Parathyroid adenoma (tissue), 2 donors: ENCODE measurements around the gene PGS1.

ENCODE experiments used
- H2AFZ ChIP-seq: fragments of 300-600 bp; sonication (generic); one replicate; pipeline ENCODE4 v1.7.0; 2017; ENCODE audit warnings: antibody characterized with exemption, mild to moderate bottlenecking
- H3K27ac ChIP-seq: fragments of 300-600 bp; sonication (generic); one replicate; pipeline ENCODE4 v1.7.0; 2017
- H3K27me3 ChIP-seq: fragments of 300-600 bp; sonication (generic); one replicate; pipeline ENCODE4 v1.7.0; 2017; ENCODE audit warnings: low read length; ENCODE audit not compliant: control insufficient read depth, insufficient read depth
- H3K36me3 ChIP-seq: fragments of 300-600 bp; sonication (generic); one replicate; pipeline ENCODE4 v1.7.0; 2017; ENCODE audit warnings: low read length; ENCODE audit not compliant: control insufficient read depth, insufficient read depth
- H3K4me1 ChIP-seq: fragments of 300-600 bp; sonication (generic); one replicate; pipeline ENCODE4 v1.7.0; 2017; ENCODE audit warnings: control low read depth
- H3K4me2 ChIP-seq: fragments of 300-600 bp; sonication (generic); one replicate; pipeline ENCODE4 v1.7.0; 2017; ENCODE audit warnings: low read length
- H3K4me3 ChIP-seq: fragments of 300-600 bp; sonication (generic); one replicate; pipeline ENCODE4 v1.7.0; 2017; ENCODE audit warnings: low read depth, low read length
- H3K79me2 ChIP-seq: fragments of 300-600 bp; sonication (generic); one replicate; pipeline ENCODE4 v1.7.0; 2017; ENCODE audit warnings: control low read depth
- H3K9ac ChIP-seq: fragments of 300-600 bp; sonication (generic); one replicate; pipeline ENCODE4 v1.7.0; 2017; ENCODE audit warnings: mild to moderate bottlenecking
- H3K9me3 ChIP-seq: fragments of 300-600 bp; sonication (generic); one replicate; pipeline ENCODE4 v1.7.0; 2017; ENCODE audit warnings: low read length; ENCODE audit not compliant: control insufficient read depth
- TF ChIP-seq, protein P1 (sequence below): fragments of 300-600 bp; sonication (generic); IDR thresholded peaks from one replicate; pipeline ENCODE4 v1.7.0; 2017; ENCODE audit warnings: antibody characterized with exemption, mild to moderate bottlenecking
- donor health status: primary hyperparathyroidism.

PGS1 gene

DNA sequence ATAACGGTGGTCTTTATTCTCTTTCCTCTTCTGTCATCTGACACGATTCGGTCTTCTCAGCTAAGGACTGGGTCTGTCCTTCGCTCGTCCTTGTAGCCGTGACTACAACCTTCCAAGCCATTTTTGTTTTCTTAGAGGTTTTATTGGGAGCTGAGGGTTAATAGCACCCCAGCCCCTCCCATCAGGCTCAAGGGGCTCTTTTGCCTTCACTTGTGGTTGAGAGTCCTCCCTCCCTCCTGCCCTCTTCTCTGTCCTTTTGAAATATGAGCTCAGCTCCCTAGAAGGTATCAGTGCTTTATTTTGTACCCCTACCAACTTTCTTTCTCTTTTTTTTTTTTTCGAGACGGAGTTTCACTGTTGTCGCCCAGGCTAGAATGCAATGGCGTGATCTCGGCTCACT is 43.2 kb upstream of the PGS1 start:
- H3K4me3 ChIP-seq: no peak overlapping the region
- TF ChIP-seq, protein P1, sequence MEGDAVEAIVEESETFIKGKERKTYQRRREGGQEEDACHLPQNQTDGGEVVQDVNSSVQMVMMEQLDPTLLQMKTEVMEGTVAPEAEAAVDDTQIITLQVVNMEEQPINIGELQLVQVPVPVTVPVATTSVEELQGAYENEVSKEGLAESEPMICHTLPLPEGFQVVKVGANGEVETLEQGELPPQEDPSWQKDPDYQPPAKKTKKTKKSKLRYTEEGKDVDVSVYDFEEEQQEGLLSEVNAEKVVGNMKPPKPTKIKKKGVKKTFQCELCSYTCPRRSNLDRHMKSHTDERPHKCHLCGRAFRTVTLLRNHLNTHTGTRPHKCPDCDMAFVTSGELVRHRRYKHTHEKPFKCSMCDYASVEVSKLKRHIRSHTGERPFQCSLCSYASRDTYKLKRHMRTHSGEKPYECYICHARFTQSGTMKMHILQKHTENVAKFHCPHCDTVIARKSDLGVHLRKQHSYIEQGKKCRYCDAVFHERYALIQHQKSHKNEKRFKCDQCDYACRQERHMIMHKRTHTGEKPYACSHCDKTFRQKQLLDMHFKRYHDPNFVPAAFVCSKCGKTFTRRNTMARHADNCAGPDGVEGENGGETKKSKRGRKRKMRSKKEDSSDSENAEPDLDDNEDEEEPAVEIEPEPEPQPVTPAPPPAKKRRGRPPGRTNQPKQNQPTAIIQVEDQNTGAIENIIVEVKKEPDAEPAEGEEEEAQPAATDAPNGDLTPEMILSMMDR: no peak
- no peaks in the 10 kb centered on the region for H3K4me1 ChIP-seq
- H3K9me3 ChIP-seq: no peaks in the 10 kb centered on the region
- H3K79me2 ChIP-seq: no peaks in the 10 kb centered on the region
- H3K27ac ChIP-seq: no peak overlapping the region
- H3K36me3 ChIP-seq: no peaks in the 10 kb centered on the region
- no peak overlapping the region for H2AFZ ChIP-seq
- H3K4me2 ChIP-seq: no peak overlapping the region
- no peak overlapping the region for H3K9ac ChIP-seq
- no peaks in the 10 kb centered on the region for H3K27me3 ChIP-seq

DNA sequence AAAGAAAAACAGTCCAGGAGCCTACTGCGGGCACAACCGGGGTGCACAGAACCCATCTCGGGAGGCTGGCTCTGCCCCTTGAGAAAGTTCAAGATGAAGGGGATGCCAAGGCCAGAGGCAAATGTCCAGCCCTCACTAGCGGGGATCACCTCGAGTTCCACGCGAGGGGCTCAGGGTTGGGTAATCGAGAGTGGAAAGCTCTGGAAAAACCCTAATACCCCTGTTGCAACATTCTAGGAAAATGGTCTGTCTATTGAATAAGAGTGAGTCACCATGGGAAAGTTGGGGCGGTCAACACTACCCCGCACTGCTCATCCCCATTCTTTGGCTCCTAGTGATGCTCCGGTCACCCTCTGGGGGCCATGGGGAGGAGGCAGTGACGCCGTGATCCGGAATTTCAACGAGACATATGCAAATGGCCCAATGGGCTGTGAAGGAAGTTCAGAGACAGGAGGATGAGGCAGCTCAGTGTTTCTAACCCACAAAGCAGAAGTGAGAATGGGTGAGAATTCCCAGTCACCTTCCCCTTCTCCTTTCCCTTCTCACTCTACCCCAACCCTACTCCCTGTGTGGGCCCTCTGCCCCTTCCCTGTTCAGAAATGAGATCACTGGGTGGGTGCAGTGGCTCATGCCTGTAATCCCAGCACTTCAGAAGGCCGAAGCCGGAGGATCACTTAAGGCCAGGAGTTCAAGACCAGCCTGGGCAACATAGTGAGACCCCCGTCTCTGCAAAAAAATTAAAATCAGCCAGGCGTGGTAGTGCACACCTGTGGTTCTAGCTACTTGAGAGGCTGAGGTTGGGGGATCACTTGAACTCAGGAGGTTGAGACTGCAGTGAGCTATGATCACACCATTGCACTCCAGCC is 41.0 kb upstream of the PGS1 start:
- Histone ChIP-seq H3K27ac (no peak overlapping the region), H3K27me3 (no peaks in the 10 kb centered on the region), H3K36me3 (no peaks in the 10 kb centered on the region), H3K9ac (no peak overlapping the region), H3K9me3 (no peaks in the 10 kb centered on the region), H3K79me2 (no peaks in the 10 kb centered on the region), H2AFZ (no peak overlapping the region), H3K4me3 (no peak overlapping the region), H3K4me2 (no peak overlapping the region), H3K4me1 (no peaks in the 10 kb centered on the region)
- TF ChIP-seq, protein P1: no peak

DNA sequence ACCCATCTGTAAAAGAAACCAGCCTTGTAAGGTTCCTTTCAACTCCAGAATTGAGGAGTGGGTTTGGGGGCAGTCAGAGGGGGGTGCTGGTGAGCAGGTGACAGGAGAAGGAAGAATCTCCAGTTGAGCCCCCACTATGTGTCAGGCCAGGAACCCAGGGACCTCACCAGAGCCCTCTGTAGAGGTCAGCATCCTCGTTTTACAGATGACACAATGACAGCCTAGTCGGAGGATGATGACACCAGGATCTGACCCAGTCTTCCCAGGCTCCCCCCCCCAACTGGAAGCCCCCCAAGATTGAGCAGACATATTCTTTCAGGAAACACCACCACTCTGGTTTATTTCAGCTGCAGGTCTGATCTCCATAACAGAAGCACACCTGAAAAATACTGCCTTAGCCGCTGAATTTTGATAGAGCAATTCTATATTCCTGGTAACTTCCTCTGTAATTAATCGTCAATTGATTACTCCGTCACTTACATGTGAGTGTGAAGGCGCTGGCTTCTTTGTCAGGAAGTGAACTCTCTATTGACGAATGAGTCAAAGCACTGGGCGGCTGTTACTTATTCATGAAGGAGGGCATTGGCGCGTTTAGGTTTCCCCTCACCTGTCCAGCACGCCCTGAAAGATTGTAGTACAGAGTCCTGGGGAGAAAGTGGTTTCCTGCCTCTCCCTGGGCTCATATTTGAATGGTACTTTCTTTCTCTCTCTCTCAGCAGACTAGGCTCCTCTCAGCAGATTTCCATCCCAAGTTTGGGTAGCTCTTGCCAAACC is 39.8 kb upstream of the PGS1 start:
- no peaks in the 10 kb centered on the region for H3K27me3 ChIP-seq
- no peak overlapping the region for H3K4me2 ChIP-seq
- no peaks in the 10 kb centered on the region for H3K4me1 ChIP-seq
- TF ChIP-seq, protein P1: no peak
- no peak overlapping the region for H3K4me3 ChIP-seq
- H3K27ac ChIP-seq: no peak overlapping the region
- H3K79me2 ChIP-seq: no peaks in the 10 kb centered on the region
- H3K9me3 ChIP-seq: no peaks in the 10 kb centered on the region
- H2AFZ ChIP-seq: no peak overlapping the region
- H3K36me3 ChIP-seq: no peaks in the 10 kb centered on the region
- H3K9ac ChIP-seq: no peak overlapping the region

DNA sequence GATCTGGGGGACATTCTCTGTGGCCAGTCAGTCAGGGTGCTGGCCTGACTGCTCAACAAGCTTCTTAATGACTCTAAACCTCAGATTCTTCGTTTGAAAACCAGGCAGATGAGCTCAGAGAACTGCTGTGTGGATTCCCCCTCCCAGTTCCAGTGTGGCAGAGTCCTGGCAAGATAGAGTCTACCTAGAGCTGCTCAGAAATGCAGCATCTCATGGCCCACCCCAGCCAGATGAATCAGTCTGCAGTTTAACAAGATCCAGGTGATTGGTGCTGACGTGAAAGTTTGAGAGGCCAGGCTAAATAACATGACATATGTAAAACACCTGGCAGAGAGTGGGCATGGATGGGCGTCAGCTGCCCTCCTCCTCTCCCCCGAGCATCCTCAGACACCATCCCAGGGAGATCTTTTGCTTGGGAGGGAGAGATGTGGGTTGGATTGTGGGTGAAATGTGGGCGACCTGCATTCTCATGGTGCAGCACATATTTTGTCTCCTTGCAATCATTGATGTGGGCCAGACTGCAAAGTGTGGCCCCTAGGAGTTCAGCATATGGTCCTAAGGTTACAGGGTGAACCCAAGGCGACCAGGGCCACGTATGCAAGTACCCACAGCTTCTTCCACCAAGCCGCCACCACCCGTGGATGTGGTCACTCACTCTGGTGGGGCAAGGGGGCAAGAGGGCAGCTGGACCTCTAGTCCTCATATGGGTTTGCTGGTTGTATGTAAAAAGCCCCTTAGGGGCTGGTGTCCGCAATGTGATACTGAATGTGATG is 38.1 kb upstream of the PGS1 start:
- H3K27me3 ChIP-seq: no peaks in the 10 kb centered on the region

More for the DNA sequence above, 38.1 kb upstream of the PGS1 start:
- H3K9ac ChIP-seq: no peak overlapping the region
- peak overlapping the region; percentile 85 for H3K27ac ChIP-seq
- H3K4me1 ChIP-seq: no peaks in the 10 kb centered on the region
- TF ChIP-seq, protein P1: no peak
- no peak overlapping the region for H3K4me2 ChIP-seq
- H2AFZ ChIP-seq: no peak overlapping the region
- H3K4me3 ChIP-seq: no peak overlapping the region
- no peaks in the 10 kb centered on the region for H3K9me3 ChIP-seq
- no peaks in the 10 kb centered on the region for H3K36me3 ChIP-seq
- no peaks in the 10 kb centered on the region for H3K79me2 ChIP-seq
